Stimulated activated CD8-positive, alpha-beta memory T cell treated with anti-CD3 and anti-CD28 coated beads, Interleukin-4, amount 100 ng/mL, for 1 hour (primary cell): ENCODE results near the gene NEURL1.
"Not testable (repeated sequence)": the region's sequence is repeated elsewhere in the genome, so short reads cannot be mapped to it uniquely, and the experiment has no call there.

Experiments used
- DNase-seq, 2 donors: peaks; one replicate each; pipeline ENCODE4 v3.0.0-alpha.2; 2020; ENCODE audit warnings: low read depth in 2 of 2, low spot score in 1 of 2

The NEURL1 gene

GRCh38 chr10:103463499-103463898, 30.0 kb upstream of the NEURL1 start:
- no peak for DNase-seq

GRCh38 chr10:103465411-103466179, 27.9 kb upstream of the NEURL1 start:
- DNase-seq: no peak

GRCh38 chr10:103466734-103467133, 26.8 kb upstream of the NEURL1 start:
- no peak for DNase-seq

GRCh38 chr10:103467406-103467805, 26.1 kb upstream of the NEURL1 start:
- no peak for DNase-seq

- no peak for DNase-seq
These were observed 24.3 kb upstream of the NEURL1 start for GRCh38 chr10:103469201-103469600.

GRCh38 chr10:103470761-103471653, 22.5 kb upstream of the NEURL1 start:
- peak; percentile 32 to 53 for DNase-seq

GRCh38 chr10:103472005-103472404, 21.5 kb upstream of the NEURL1 start:
- DNase-seq: no peak

GRCh38 chr10:103473261-103473671, 20.2 kb upstream of the NEURL1 start:
- no peak for DNase-seq

- DNase-seq: no peak
These were observed 19.4 kb upstream of the NEURL1 start for GRCh38 chr10:103474077-103474476.

GRCh38 chr10:103475437-103475836, 18.1 kb upstream of the NEURL1 start:
- DNase-seq: no peak

- no peak for DNase-seq
These were observed 17.3 kb upstream of the NEURL1 start for GRCh38 chr10:103476046-103476768.

GRCh38 chr10:103478671-103479070, 14.8 kb upstream of the NEURL1 start:
- DNase-seq: no peak

GRCh38 chr10:103479135-103479534, 14.4 kb upstream of the NEURL1 start, which contains the start of gene CALHM3:
CALHM3 (minus strand) TSS chr10:103479240; CDS start chr10:103479032, 208 bp downstream.
- no peak for DNase-seq

- no peak for DNase-seq
These were observed 13.0 kb upstream of the NEURL1 start for GRCh38 chr10:103480521-103480920.

GRCh38 chr10:103481974-103482531, 11.5 kb upstream of the NEURL1 start:
- no peak for DNase-seq

GRCh38 chr10:103486635-103487409, 6.7 kb upstream of the NEURL1 start:
- not testable (repeated sequence) for DNase-seq

GRCh38 chr10:103487410-103487708, 6.1 kb upstream of the NEURL1 start:
- no peak for DNase-seq

GRCh38 chr10:103490986-103491314, 2.6 kb upstream of the NEURL1 start:
- DNase-seq: no peak

GRCh38 chr10:103491729-103492364, 1.7 kb upstream of the NEURL1 start:
- DNase-seq: no peak

- no peak for DNase-seq
These were observed 747 bp upstream of the NEURL1 start for GRCh38 chr10:103492655-103493261.
